ENCODE results near the gene CNGA3.
"Not testable (repeated sequence)": the region's sequence is repeated elsewhere in the genome, so short reads cannot be mapped to it uniquely, and the experiment has no call there.

Gene CNGA3

GRCh38 chr2:98404556-98405250, 58.4 kb downstream of the CNGA3 start:
- no peak for DNase-seq (ENCODE audit: low read depth)

DNA sequence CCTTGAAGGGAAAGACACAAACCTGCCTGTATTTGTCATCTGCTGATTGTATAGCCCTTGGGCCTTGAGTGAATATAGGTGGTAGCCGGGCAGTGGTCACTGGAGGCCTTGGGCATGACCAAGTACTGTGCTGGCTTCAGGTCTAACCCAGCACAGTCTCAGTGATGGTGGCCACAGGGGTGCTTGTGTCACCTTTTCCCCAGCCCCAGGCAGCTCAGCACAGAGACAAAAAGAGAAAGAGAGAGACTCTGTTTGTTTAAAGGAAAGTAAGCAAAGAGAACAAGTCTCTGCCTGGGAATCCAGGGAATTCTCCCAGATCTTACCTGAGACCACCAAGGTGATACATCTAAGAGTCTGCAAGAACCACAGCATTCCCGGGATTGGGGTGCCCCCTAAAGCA, 59.0 kb downstream of the CNGA3 start:
- DNase-seq (ENCODE audit: low read depth) = no peak

DNA sequence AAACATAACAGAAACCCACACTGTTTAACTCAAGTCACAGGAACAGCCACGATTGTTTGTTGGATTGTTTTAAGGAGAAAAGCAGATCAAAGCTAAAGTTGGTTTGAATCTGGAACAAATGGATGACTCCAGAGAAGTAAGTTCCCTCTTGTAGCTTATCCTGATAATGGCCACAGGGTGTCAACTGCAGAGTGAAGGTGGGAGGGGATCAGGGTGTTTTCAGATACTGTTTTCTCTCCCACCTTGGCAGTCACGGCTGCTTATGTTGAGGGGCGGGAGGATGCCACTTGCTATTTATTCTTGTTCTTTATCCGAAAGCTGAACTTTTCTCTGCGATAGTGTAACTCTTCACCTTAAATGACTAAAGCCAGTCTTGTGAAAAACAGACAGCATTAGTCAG, 61.9 kb downstream of the CNGA3 start:
- DNase-seq (ENCODE audit: low read depth) = no peak

DNA sequence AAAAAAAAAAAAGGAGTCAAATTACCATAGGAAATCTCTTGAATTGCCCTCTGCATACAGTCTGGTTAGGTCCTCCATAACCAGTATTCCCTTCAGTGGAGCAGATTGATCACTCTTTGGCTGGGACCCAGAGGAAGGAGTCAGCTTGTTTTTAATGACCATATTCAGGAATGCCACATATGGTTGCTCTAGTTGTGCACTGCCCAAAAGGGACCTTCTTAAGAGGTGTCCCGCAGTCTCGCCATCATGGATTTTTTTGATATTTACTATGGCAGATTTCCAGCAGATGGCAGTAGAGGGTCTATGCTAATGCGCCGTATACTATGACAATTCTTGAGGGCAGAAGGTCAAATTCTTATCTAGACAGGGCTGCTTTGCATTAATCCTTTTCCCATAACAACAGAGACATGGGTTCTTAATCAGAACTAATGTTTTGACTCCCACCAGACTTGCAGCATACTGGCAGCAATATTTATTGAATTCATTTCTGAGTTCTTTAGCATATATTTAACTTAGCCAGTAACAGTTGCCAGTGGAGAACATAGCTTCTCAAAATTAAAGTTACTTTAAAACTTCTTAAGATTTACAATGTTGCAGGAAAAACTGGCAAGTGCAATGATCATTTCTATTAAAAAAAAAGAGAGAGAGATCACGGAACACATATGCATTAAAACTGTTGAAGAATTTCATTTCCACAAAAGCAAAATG, 66.6 kb downstream of the CNGA3 start:
- DNase-seq (ENCODE audit: low read depth) = peak; percentile 26

DNA sequence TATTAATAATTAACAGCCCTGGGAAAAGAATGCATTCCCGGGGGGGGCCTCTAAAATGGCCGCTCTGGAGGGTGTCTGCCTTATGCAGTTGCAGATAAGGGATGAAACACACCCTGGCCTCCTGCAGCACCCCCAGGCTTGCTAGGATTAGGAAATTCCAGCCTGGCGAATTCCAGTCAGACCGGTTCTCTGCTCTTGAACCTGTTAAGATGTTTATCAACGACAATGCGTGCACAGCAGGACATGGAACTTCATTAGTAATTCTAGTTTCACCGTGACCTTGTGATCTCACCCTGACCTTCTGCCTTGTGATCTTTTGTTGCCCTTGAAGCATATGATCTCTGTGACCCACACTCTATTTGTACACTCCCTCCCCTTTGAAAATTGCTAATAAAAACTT, 68.0 kb downstream of the CNGA3 start:
- not testable (repeated sequence) for DNase-seq (ENCODE audit: low read depth)

DNA sequence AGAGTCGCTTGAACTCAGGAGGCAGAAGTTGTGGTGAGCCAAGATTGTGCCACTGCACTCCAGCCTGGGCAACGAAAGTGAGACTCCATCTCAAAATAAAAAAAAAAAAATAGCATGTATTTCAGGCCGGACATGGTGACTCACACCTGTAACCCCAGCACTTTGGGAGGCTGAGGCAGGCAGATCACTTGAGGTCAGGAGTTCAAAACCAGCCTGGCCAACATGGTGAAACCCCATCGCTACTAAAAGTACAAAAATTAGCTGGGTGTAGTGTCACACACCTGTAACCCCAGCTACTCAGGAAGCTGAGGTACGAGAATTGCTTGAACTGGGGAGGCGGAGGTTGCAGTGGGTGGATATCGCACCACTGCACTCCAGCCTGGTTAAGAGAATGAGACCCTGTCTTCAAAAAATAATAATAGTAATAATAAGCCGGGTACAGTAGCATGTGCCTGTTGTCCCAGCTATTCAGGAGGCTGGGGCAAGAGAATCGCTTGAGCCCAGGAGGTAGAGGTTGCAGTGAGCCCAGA, 69.5 kb downstream of the CNGA3 start:
- not testable (repeated sequence) for DNase-seq (ENCODE audit: low read depth)

- no peak for DNase-seq (ENCODE audit: low read depth)
Observed at GRCh38 chr2:98416383-98417159, 70.3 kb downstream of the CNGA3 start.

DNA sequence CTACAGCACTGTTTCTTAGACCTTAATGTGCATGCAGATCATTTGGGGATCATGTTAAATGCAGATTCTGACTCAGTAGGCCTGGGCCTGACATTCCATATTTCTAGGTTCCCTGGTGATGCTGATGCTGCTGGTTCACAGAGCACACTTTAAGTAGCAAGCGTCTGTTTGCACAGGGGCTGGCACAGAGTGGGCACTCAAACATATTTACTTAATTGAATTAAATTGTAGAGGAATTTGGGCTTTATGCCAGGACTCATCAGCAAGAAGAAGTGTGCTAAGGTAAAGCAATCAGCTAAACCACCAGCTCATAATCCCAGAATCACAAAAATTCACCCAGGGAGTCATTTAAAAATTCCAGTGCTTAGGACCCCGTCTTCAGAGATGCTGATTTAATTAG, 73.3 kb downstream of the CNGA3 start:
- DNase-seq (ENCODE audit: low read depth) = no peak

DNA sequence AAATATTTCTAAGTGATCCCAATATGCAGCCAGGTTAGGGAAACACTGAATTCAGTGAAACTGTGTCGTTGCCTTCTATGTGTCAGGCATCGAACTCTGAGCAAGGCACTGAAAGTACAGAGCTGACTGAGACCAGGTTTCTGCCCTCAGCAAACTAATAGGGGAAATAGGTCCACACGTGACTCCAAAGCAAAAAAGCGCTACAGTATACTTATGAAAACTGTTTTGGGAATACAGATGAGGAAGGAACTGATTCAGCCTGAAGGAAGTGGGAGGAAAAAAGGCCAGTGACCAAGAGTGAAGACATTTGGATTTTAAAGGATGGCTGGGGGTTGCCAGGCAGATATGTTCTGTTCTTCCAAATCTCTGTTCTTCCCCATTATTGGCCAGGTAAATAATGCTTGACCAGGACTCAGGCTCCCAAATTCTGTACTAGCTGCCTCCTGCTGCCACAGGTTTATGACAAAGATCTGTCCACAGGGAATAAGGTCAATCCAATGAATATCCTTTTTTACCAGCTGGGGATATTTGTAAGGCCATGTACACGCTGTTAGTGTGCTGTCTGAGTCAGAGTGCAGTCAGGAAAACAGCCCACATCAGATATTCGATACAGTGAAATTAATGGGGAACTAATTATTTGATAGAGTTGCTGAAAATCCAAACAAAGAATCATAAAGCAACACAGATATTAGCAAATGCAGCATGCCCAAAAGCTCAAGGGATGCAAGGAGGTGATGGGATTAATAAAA, 73.9 kb downstream of the CNGA3 start:
- no peak for DNase-seq (ENCODE audit: low read depth)

- no peak for DNase-seq (ENCODE audit: low read depth)
Observed at GRCh38 chr2:98422449-98422848, 76.2 kb downstream of the CNGA3 start.

- DNase-seq (ENCODE audit: low read depth) = no peak
Observed at GRCh38 chr2:98426771-98427170, 80.5 kb downstream of the CNGA3 start.

DNA sequence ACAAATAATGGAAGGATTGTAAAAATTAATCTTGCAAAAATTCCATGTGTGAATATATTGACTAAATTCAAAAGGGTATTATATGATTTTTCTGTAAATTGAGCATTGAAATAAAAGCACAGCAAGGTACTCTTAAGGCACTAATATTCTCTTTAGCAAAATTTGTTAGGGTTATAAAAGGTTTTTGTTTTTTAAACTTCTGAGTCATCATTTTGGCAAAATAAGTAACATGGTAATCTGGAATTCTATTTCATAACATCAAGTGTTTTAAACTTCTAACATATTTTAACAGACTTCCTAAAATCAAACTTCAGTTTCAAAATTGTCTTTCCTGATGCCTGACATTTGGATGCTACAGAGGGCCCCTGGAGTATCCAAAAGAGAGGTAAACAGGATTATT, 85.9 kb downstream of the CNGA3 start:
- DNase-seq (ENCODE audit: low read depth) = no peak

- DNase-seq (ENCODE audit: low read depth) = no peak
Observed at GRCh38 chr2:98433363-98433964, 87.2 kb downstream of the CNGA3 start.

GRCh38 chr2:98434492-98434891, 88.2 kb downstream of the CNGA3 start:
- no peak for DNase-seq (ENCODE audit: low read depth)

DNA sequence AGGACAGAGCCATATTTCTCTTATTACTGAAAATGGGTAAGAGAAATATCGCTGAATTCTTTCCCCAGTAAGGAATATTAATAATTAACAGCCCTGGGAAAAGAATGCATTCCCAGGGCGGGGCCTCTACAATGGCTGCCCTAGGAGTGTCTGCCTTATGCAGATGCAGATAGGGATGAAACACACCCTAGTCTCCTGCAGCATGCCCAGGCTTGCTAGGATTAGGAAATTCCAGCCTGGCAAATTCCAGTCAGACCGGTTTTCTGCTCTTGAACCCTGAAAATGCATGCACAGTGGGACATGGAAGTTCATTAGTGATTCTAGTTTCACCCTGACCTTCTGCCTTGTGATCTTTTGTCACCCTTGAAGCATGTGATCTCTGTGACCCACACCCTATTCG, 89.4 kb downstream of the CNGA3 start:
- DNase-seq (ENCODE audit: low read depth) = not testable (repeated sequence)

DNA sequence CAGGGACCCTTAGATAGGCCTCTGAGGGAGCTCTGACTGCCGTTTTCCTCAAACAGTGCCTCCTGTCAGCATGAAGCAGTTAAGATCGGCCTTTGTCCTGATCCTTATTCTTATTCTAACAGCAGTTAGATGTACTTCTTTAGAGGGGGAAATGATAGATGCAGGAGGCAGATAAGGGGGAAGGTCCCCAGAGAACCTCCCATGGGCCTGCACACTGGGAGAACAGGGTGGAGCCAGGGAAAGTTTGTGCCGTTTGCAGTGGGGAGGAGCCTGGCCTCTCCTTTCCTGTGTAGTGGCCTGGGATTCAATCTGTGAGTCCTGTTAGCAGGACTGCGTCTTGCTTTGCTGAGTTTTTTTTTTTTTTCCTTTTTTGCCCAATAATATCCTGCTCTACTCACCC, 90.5 kb downstream of the CNGA3 start:
- DNase-seq (ENCODE audit: low read depth) = no peak

- no peak for DNase-seq (ENCODE audit: low read depth)
Observed at GRCh38 chr2:98438190-98439133, 92.2 kb downstream of the CNGA3 start.

GRCh38 chr2:98441706-98442450, 95.6 kb downstream of the CNGA3 start:
- no peak for DNase-seq (ENCODE audit: low read depth)

- DNase-seq (ENCODE audit: low read depth) = no peak
Observed at GRCh38 chr2:98442488-98442887, 96.2 kb downstream of the CNGA3 start.
